Frontal cortex (tissue), 4 donors: ENCODE data around the gene ALG12. TPM values are rescaled to one million over a fixed set of nuclear protein-coding genes. Genes with fewer than 3 reads are reported as not detected.
"Not testable (repeated sequence)": the region's sequence is repeated elsewhere in the genome, so short reads cannot be mapped to it uniquely, and the experiment has no call there.

Experiments
- DNase-seq, 2 donors: peaks; one replicate each; pipeline ENCODE4 v3.0.0; 2012; ENCODE audit warnings: low spot score in 2 of 2
- FAIRE-seq: peaks from 2 replicates; lab custom pipeline; 2012; peaks lifted over from hg19 to GRCh38; lab: Jason Lieb, UNC
- total RNA-seq: library from RNA; depleted of rRNA; stranded (reverse); fragments of >200 nt; gene quantifications from one replicate; pipeline ENCODE4 v1.2.3, GENCODE V29; 2014
- donor health status: control.
- donor health status: control.
- donor health status: control.

The ALG12 gene
- total RNA-seq, 1 donor from 2014 or later = 8.6 TPM

GRCh38 chr22:49948958-49949913, 31.0 kb upstream of the ALG12 start:
- FAIRE-seq = no peak
- DNase-seq = no peak

- no peak for FAIRE-seq
Observed at GRCh38 chr22:49948116-49948957, 30.1 kb upstream of the ALG12 start.

GRCh38 chr22:49947296-49947622, 29.0 kb upstream of the ALG12 start:
- FAIRE-seq (no peak), DNase-seq (no peak)

More at GRCh38 chr22:49948116-49948957, 30.1 kb upstream of the ALG12 start:
- no peak for DNase-seq

GRCh38 chr22:49946612-49947295, 28.5 kb upstream of the ALG12 start:
- no peak for DNase-seq
- FAIRE-seq = no peak

- not testable (repeated sequence) for FAIRE-seq, DNase-seq
Observed at GRCh38 chr22:49945042-49945794, 27.0 kb upstream of the ALG12 start.

- DNase-seq = no peak
- no peak for FAIRE-seq
Observed at GRCh38 chr22:49944399-49944891, 26.2 kb upstream of the ALG12 start.

- no peak for DNase-seq
- FAIRE-seq = no peak
Observed at GRCh38 chr22:49943771-49944398, 25.6 kb upstream of the ALG12 start.

GRCh38 chr22:49943405-49943765, 25.1 kb upstream of the ALG12 start:
- FAIRE-seq (no peak), DNase-seq (no peak)

GRCh38 chr22:49942565-49943404, 24.5 kb upstream of the ALG12 start:
- DNase-seq = no peak
- FAIRE-seq = no peak

GRCh38 chr22:49941507-49942316, 23.5 kb upstream of the ALG12 start:
- FAIRE-seq (no peak), DNase-seq (no peak)

GRCh38 chr22:49938565-49939136, 20.4 kb upstream of the ALG12 start:
- no peak for FAIRE-seq
- no peak for DNase-seq

GRCh38 chr22:49937758-49938564, 19.7 kb upstream of the ALG12 start:
- DNase-seq (peak in 1 of 2 donors; percentile 74), FAIRE-seq (no peak)

GRCh38 chr22:49936973-49937757, 18.9 kb upstream of the ALG12 start:
- peak; percentile 62 to 71 for DNase-seq
- no peak for FAIRE-seq

- DNase-seq (peak; percentile 66 to 88), FAIRE-seq (no peak)
Observed at GRCh38 chr22:49936018-49936972, 18.1 kb upstream of the ALG12 start.
